Measurements from ENCODE around the gene PMS1. TPM values are rescaled to one million over a fixed set of nuclear protein-coding genes. Genes with fewer than 3 reads are reported as not detected.
"Not testable (repeated sequence)": the region's sequence is repeated elsewhere in the genome, so short reads cannot be mapped to it uniquely, and the experiment has no call there.

The PMS1 gene
- total RNA-seq (2014; rRNA removed; shearing (Covaris generic)): 35.0 and 56.1 TPM in 2 replicates

DNA sequence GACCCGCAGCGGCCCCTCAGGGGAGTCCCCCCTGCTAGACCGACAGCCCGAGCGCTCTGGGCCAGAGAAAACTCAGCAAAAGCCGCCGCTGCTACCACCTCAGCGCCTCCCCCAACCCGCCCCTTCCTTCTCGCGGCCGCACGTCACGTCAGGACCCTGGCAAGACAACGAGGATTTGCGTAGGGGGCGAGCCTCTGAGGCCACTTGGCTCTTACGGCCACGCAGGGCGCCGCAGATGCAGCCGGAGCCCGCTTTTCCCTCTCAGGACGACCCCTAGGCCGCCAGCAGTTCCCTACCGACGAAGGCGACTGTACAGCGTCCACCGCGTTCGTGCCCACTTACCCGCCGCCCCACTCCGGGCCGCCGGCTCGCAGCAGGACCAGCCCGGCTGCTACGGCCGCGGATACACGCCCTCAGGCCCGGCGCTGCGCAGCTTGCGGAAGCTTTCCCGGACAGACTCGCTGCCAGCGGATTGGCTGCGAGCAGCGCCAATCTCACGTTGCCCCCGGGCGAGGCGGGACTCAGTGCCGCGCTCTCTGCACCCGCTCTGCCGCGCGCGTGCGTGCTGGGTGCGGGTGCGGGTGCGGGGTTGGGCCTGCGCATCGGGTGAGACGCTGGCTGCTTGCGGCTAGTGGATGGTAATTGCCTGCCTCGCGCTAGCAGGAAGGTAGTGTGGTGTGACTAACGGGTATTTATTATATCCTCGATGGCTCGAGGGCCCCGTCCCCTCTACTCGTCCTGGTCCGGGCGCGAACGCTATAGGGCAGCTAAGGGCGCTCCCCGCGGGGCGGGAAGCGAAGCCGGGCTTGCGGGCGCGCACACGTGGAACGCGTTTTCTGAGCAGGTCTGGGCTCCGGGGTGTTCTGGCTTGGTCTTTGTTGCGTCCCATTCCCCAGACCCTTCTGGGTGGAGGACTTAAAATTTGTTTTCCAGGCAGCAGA is at the start of gene PMS1, which contains the start of gene ORMDL1:
Gene PMS1, plus strand, starts transcription at position 524 of the 941 bp plus-strand sequence. CDS start 7,360 bp downstream, outside the sequence.
Gene ORMDL1, minus strand, starts transcription at position 413 of the 941 bp plus-strand sequence. CDS start 1,744 bp downstream, outside the sequence.
- DNase-seq (ENCODE audit: low read depth): peak; percentile 97

GRCh38 chr2:189751080-189751658 is 33.1 kb upstream of the PMS1 start:
- peak; percentile 15 for DNase-seq (ENCODE audit: low read depth)

GRCh38 chr2:189756311-189756952 is 27.8 kb upstream of the PMS1 start:
- DNase-seq (ENCODE audit: low read depth): no peak

DNA sequence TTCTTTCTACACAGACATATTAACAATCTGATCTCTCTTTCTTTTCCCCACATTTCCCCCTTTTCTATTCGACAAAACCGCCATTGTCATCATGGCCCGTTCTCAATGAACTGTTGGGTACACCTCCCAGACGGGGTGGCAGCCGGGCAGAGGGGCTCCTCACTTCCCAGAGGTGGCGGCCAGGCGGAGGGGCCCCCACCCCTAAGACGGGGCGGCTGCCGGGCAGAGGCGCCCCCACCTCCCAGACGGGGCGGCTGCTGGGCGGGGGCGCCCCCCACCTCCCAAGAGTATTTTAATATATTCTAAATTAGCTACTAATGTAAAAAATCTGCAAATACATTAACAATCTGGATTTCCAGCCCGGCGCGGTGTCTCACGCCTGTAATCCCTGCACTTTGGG is 24.1 kb upstream of the PMS1 start:
- DNase-seq (ENCODE audit: low read depth): not testable (repeated sequence)

GRCh38 chr2:189762229-189762550 is 22.1 kb upstream of the PMS1 start:
- no peak for DNase-seq (ENCODE audit: low read depth)

DNA sequence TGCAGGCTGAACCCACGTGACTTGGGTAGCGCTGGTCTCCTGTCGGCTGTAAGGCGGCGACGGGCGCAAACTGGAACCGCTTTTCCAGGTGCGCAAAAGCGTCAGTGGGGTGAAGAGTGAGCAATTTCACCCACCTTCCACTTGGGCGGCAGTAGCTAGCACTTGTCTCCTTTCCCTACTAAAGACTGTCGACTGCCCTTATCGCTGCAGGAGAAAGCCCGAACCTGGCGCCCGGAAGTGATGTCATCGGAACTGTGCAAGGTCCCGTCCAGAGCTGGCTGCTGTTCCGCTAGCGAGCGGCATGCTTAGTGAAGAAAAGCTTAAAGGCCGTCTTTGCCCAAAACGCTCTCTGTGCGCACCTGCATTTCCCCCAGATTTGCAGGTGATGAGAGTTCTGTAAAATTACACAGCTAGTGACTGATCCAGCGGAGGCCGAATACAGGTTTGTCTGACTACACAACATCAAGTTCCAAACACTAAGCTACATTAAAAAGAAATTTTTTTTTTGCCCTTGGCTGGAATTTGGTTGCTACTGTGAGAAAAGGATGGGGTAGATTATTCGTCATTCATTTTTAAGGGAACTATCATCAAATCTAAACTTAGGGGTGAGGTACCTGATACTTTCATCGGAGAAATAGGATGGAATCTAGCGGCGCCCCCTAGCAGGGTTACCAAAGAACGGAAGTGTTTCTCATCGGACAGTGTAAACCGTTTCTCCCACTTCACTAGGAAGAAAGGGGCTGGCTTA is 21.5 kb upstream of the PMS1 start, which contains the start of gene OSGEPL1:
Gene OSGEPL1, minus strand, starts transcription at position 242 of the 748 bp plus-strand sequence. CDS start 1,152 bp downstream, outside the sequence.
- DNase-seq (ENCODE audit: low read depth): peak; percentile 93

DNA sequence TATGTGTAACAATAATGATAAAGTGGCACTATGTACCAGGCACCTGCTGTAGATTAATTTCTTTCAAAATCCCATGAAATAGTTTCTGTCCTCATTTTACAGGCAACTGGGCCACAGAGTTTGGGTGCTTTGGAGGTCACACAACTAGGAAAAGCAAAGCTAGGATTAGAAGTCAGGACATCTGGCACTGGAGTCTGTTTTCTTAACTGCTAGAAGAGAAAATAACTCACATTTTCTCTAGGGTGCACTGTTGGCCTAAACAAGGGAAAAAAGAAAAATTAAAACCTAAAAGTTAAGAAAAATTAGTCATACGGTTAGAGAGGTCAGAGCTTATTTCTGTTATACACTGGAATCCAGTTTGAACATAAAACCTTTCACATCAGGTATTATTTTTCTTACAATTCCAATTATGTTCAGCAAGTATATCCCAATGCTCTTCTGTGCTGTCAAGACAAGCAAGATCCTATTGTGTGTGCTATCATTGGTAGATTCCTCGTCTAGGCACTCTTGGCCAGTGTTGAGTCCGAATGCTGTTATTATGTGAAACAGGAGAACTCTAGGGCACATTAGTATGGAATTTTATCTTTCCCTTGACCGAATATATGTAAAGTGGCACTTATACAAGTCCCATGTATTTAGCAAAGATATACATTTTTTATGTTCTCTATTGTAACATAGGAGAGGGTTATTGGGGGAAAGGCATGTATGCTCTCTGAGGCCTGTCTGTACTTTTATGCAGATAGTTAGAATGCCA is 20.2 kb upstream of the PMS1 start:
- no peak for DNase-seq (ENCODE audit: low read depth)

DNA sequence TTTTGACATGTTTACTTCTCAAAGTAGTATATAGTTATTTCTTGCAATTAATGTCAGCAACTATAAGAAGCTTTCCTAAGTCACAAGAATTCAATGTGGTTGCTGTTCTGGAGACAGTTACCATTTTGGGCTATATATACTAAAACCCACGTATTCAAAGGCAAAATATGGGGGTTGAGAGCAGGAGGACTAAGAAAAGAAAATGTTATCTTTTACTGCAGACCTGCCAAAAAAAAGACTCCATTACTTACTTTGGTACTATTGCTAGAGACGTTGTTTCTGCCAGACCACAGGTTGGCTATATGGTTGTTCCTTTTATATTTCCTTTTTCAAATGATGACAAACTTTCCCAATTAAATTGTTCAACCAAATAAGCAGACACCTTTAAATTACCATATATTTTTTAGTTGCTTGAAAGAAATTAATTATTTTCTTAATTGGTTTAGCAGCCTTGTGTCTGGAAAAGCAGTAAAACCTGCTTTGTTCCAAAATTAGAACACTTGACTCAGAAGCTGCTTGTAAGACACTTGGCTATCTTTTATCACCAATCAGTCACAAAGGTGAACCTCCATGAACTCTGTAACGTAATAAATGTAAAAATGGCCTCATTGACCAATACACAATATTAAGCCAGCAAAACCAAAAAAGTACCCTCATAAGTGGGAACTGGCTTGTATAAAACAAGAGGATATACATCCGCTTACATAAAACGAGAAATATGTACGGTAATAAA is 13.5 kb upstream of the PMS1 start:
- no peak for DNase-seq (ENCODE audit: low read depth)

GRCh38 chr2:189772212-189772611 is 12.0 kb upstream of the PMS1 start:
- DNase-seq (ENCODE audit: low read depth): no peak

DNA sequence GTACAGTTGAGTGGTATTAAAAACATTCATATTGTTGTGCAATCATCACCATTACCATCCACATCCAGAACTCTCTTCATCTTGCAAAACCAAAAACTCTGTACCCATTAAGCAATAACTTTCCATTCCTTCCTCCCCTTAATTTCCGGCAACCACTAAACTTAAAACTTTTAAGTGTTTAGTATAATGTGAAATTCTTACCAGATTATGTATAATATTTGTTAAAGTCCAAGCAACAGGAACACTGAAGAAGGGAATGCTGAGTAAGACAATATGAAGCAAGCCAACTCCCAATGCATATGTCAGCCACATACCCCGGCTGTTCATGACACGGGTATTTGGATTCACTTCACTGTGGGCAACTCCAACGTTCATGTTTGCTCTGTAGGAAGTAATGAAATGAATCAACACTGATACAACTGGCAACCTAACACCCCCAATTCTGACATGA is 2.0 kb upstream of the PMS1 start:
- no peak for DNase-seq (ENCODE audit: low read depth)

GRCh38 chr2:189783451-189783926 is 761 bp upstream of the PMS1 start:
- peak; percentile 20 for DNase-seq (ENCODE audit: low read depth)

GRCh38 chr2:189791338-189792042 is 7.2 kb downstream of the PMS1 start:
- DNase-seq (ENCODE audit: low read depth): no peak

GRCh38 chr2:189794310-189794709 is 10.1 kb downstream of the PMS1 start:
- DNase-seq (ENCODE audit: low read depth): no peak

GRCh38 chr2:189797902-189798301 is 13.7 kb downstream of the PMS1 start:
- no peak for DNase-seq (ENCODE audit: low read depth)

DNA sequence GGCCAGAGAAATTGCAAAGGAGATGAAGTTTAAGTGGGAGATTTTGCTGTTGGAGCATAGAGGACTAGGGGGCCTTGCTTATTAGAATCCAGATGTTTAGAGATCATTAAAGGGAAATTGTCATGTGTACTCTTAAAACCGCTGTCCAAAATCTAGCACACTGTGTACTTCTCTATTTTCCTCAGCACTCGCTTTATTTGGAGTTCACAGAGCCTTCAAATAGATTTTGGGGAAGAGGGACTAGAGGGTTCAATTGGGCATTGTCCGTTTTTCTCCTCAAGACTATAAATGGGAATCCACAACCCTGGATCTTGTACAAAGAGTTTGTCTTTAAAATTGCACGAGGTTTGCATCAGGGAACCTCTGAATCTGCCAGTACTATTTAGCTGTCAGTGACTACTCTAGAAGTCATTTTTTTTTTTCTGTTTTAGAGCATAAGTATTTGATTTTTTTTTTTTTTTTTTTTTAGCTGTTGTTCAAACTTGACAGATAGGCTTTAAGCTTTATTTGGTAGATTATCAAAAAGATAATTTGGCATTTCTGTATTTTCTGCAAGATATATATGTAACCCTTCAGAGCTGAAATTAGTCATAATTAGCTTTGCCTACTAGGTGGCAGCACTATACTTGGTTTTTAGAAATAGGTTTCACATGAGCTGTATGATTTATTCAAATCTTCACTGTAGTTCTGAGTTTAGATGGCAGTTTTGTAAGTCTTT is 14.2 kb downstream of the PMS1 start:
- DNase-seq (ENCODE audit: low read depth): no peak

GRCh38 chr2:189799030-189799331 is 14.7 kb downstream of the PMS1 start:
- DNase-seq (ENCODE audit: low read depth): no peak

DNA sequence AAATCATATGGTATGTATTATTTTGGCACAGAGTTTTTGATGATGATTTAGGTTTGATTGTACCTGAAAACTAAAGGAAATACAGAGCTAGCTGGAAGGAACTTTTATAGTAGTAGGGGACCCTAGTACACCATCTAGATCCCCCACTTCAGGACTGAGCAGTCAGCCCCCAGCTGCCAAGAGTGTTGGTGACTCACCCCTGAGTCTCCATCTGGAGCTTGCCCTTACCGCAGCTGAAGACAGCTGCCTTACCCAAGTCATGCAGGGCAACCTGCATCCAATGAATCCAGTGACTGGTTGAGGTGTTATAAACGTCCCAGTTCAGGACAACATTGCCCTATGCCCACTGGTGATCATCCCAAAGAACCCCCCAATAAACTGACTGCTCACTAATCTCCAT is 15.3 kb downstream of the PMS1 start:
- DNase-seq (ENCODE audit: low read depth): peak; percentile 69

DNA sequence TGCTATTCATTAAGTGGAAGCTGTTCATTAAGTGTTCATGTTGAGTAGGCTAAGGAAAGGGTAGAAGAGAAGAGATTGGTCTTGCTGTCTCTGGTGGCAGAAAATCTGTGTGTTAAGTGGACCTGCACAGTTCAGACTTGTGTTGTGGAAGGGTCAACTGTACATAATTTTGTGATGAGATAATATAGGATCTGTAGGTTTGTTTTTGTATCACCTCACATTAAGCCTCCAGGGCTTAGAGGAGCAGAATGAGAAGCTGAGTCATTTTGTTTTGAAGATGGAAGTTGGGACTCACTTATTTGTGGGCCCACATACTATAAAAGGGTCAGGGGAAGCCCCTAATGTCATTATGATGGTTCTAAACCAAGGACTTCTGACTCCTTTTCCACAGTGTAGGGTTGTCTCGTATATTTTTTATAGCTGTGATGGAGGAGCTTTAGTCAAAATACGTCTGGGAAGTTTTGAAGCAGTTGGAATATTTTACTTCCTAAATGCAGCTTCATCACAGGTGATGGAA is 18.2 kb downstream of the PMS1 start:
- DNase-seq (ENCODE audit: low read depth): peak; percentile 9

GRCh38 chr2:189803431-189803830 is 19.2 kb downstream of the PMS1 start:
- DNase-seq (ENCODE audit: low read depth): no peak
